HCT116 (cell line): ENCODE measurements around the gene MAP3K8. TPM values are rescaled to one million over a fixed set of nuclear protein-coding genes. Genes with fewer than 3 reads are reported as not detected.
"Not testable (repeated sequence)": the region's sequence is repeated elsewhere in the genome, so short reads cannot be mapped to it uniquely, and the experiment has no call there.

Source experiments
- ATAC-seq: fragments of 200-7000 bp; cut with Tn5 transposase; 2 replicates; pipeline ENCODE4 v1.9.1; 2020; ENCODE audit warnings: mild to moderate bottlenecking, moderate library complexity
- BruUV-seq: library from RNA; stranded (reverse); fragments of 400-500 nt; replicated peaks from 2 replicates; lab custom pipeline; 2021; lab: Mats Ljungman, UMichigan
- CTCF ChIA-PET: fragments of 300-600 bp; sonication (Branson Sonifier 250); formaldehyde crosslinking; loops from one replicate; lab custom pipeline; 2021; ENCODE audit warnings: antibody characterized with exemption; lab: Charles Lee
- POLR2A ChIA-PET: fragments of 300-600, 350-600 bp; sonication (Branson Sonifier 250); formaldehyde crosslinking; loops from one replicate; lab custom pipeline; 2021; ENCODE audit warnings: antibody characterized with exemption; lab: Charles Lee
- RAD21 ChIA-PET, 2 experiments: fragments of 300-600 bp; sonication (Branson Sonifier 250); formaldehyde crosslinking; loops; one replicate each; lab custom pipeline; 2023; ENCODE audit warnings: low total read pairs in 2 of 2; ENCODE audit not compliant: uncharacterized antibody in 2 of 2, unreplicated experiment in 2 of 2, low non-redundant PET in 1 of 2; lab: Charles Lee
- DNase-seq: peaks from one replicate; pipeline ENCODE4 v3.0.0-alpha.2; 2010; ENCODE audit warnings: low read depth, low spot score
- H2AFZ ChIP-seq: fragments of 200-600 bp; shearing (Covaris generic), sonication (generic); 2 replicates; pipeline ENCODE4 v1.6.1; 2017; ENCODE audit warnings: low read depth, mixed run types, mixed read lengths, antibody characterized with exemption, low read length; ENCODE audit not compliant: poor library complexity, severe bottlenecking
- H3K27ac ChIP-seq: 2 replicates; pipeline ENCODE4 v1.5.1; 2012; ENCODE audit warnings: low read depth, low read length
- H3K27me3 ChIP-seq: fragments of 200-600 bp; sonication (generic); 2 replicates; pipeline ENCODE4 v1.6.1; 2016; ENCODE audit warnings: mixed run types, low read length, mixed read lengths; ENCODE audit not compliant: insufficient read depth
- H3K36me3 ChIP-seq, 2 experiments: fragments of 200-500 bp in 1 of 2; fragments of 200-600 bp in 1 of 2; sonication (Bioruptor generic) in 1 of 2; sonication (generic) in 1 of 2; 2 replicates each; pipeline versions ENCODE4 v1.5.1 to v1.6.1; 2014 to 2016; ENCODE audit warnings: low read length in 2 of 2, inconsistent platforms in 1 of 2, mixed read lengths in 1 of 2, mixed run types in 1 of 2; ENCODE audit not compliant: insufficient read depth in 2 of 2, control insufficient read depth in 1 of 2
- H3K4me1 ChIP-seq, 2 experiments: fragments of 200-600 bp in 1 of 2; sonication (generic) in 1 of 2; 2 replicates each; pipeline versions ENCODE4 v1.5.1 to v1.6.1; 2012 to 2017; ENCODE audit warnings: low read length in 2 of 2, inconsistent platforms in 1 of 2, mild to moderate bottlenecking in 1 of 2, mixed read lengths in 1 of 2, mixed run types in 1 of 2, moderate library complexity in 1 of 2; ENCODE audit not compliant: insufficient read depth in 2 of 2, control insufficient read depth in 1 of 2
- H3K4me2 ChIP-seq: fragments of 200-600 bp; sonication (generic); 2 replicates; pipeline ENCODE4 v1.6.1; 2017; ENCODE audit warnings: mixed run types, low read length, mixed read lengths
- H3K4me3 ChIP-seq, 2 experiments: fragments of 200-600 bp in 1 of 2; sonication (generic) in 1 of 2; replicated peaks in 1 of 2; 2 replicates each; pipeline ENCODE4 v1.5.1; 2011 to 2016; ENCODE audit warnings: low read length in 2 of 2, control low read depth in 1 of 2, low read depth in 1 of 2, mild to moderate bottlenecking in 1 of 2, mixed read lengths in 1 of 2, mixed run types in 1 of 2
- H3K79me2 ChIP-seq: fragments of 200-600 bp; sonication (generic); 2 replicates; pipeline ENCODE4 v1.6.1; 2017; ENCODE audit warnings: mild to moderate bottlenecking, mixed run types, low read length, moderate library complexity, mixed read lengths; ENCODE audit not compliant: insufficient read depth
- H3K9ac ChIP-seq: fragments of 200-600 bp; sonication (generic); 2 replicates; pipeline ENCODE4 v1.6.1; 2016; ENCODE audit warnings: low read length, mixed read lengths
- H3K9me2 ChIP-seq: fragments of 200-600 bp; sonication (generic), shearing (Covaris generic); 2 replicates; pipeline ENCODE4 v1.6.1; 2017; ENCODE audit warnings: mixed run types, mild to moderate bottlenecking, moderate library complexity; ENCODE audit not compliant: insufficient read depth
- H3K9me3 ChIP-seq, 2 experiments: fragments of 200-500 bp in 1 of 2; fragments of 200-600 bp in 1 of 2; sonication (Bioruptor generic) in 1 of 2; sonication (generic) in 1 of 2; 2 replicates each; pipeline ENCODE4 v1.6.1; 2014 to 2017; ENCODE audit warnings: low read length in 2 of 2, mixed read lengths in 2 of 2, inconsistent platforms in 1 of 2, low read depth in 1 of 2, mild to moderate bottlenecking in 1 of 2, mixed run types in 1 of 2, moderate library complexity in 1 of 2; ENCODE audit not compliant: control insufficient read depth in 1 of 2, insufficient read depth in 1 of 2
- H4K20me1 ChIP-seq: fragments of 200-600 bp; sonication (generic), shearing (Covaris generic); 2 replicates; pipeline ENCODE4 v1.6.1; 2017; ENCODE audit warnings: mixed run types, mild to moderate bottlenecking, moderate library complexity; ENCODE audit not compliant: insufficient read depth
- CBX3 ChIP-seq: IDR thresholded peaks from 2 replicates; pipeline ENCODE4 v1.6.1; 2012; ENCODE audit warnings: low read depth
- EZH2 ChIP-seq: fragments of 200-600 bp; sonication (generic); IDR thresholded peaks from 2 replicates; pipeline ENCODE4 v1.6.1; 2017; ENCODE audit warnings: antibody characterized with exemption, mixed run types
- POLR2AphosphoS5 ChIP-seq: IDR thresholded peaks from 2 replicates; pipeline ENCODE4 v1.6.1; 2011; ENCODE audit warnings: mild to moderate bottlenecking, low read depth, low read length, moderate library complexity
- SIN3A ChIP-seq: IDR thresholded peaks from 2 replicates; pipeline ENCODE4 v1.6.1; 2012; ENCODE audit warnings: low read depth
- ZNF274 ChIP-seq: fragments of 200-500 bp; sonication (Bioruptor generic); IDR thresholded peaks from 2 replicates; pipeline ENCODE4 v1.6.1; 2014; ENCODE audit warnings: mild to moderate bottlenecking, low read depth, low read length, inconsistent platforms
- intact Hi-C: fragments of 100-400 bp; cut with micrococcal nuclease; formaldehyde crosslinking; loops from 2 replicates; pipeline ENCODE4 v1.10.0; 2022
- total RNA-seq: library from RNA; stranded (reverse); gene quantifications from one replicate; pipeline ENCODE4 v1.2.1, GENCODE V29; 2021; ENCODE audit not compliant: unreplicated experiment
- TF ChIP-seq, protein P1 (sequence below): IDR thresholded peaks from 2 replicates; pipeline ENCODE4 v1.6.1; 2011; ENCODE audit warnings: mild to moderate bottlenecking, low read length, moderate library complexity; ENCODE audit not compliant: insufficient replicate concordance; ENCODE audit errors: extremely low read depth
- TF ChIP-seq, protein P2 (sequence below): IDR thresholded peaks from 2 replicates; pipeline ENCODE4 v1.6.1; 2012; ENCODE audit warnings: low read depth

Gene MAP3K8
- total RNA-seq, 1 experiment from 2014 or later = 4.5 TPM

DNA sequence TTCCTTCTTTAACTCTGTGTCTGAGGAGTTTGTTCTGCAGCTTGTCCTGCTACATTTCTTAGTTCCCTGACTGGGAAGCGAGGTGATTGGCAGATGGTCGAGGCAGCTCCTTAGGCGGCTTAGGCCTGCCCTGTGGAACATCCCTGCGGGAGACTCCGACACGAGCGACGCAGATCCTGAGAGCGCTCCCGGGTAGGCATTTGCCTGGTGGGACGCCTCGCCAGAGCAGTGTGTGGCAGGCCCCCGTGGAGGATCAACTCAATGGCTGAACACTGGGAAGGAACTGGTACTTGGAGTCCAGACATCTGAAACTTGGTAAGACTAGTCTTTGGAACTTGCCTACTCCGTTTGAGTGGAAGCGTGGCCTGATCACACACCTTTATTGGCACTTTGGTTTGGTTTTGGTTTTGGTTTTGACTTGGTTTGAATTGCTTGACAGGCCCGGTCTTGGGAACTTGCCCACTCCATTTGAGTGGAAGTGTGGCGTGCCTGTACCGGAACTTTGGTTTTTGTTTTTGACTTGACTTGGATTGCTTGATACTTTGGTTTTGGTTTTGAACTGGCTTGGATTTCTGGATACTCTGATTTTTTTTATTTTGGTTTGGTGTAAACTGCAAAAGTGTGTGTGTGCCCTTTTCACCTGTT, 42.6 kb downstream of the MAP3K8 start (continued):
- TF ChIP-seq, protein P1, sequence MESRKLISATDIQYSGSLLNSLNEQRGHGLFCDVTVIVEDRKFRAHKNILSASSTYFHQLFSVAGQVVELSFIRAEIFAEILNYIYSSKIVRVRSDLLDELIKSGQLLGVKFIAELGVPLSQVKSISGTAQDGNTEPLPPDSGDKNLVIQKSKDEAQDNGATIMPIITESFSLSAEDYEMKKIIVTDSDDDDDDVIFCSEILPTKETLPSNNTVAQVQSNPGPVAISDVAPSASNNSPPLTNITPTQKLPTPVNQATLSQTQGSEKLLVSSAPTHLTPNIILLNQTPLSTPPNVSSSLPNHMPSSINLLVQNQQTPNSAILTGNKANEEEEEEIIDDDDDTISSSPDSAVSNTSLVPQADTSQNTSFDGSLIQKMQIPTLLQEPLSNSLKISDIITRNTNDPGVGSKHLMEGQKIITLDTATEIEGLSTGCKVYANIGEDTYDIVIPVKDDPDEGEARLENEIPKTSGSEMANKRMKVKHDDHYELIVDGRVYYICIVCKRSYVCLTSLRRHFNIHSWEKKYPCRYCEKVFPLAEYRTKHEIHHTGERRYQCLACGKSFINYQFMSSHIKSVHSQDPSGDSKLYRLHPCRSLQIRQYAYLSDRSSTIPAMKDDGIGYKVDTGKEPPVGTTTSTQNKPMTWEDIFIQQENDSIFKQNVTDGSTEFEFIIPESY = no peak
- TF ChIP-seq ZNF274 = no peak
- no peak for TF ChIP-seq SIN3A

DNA sequence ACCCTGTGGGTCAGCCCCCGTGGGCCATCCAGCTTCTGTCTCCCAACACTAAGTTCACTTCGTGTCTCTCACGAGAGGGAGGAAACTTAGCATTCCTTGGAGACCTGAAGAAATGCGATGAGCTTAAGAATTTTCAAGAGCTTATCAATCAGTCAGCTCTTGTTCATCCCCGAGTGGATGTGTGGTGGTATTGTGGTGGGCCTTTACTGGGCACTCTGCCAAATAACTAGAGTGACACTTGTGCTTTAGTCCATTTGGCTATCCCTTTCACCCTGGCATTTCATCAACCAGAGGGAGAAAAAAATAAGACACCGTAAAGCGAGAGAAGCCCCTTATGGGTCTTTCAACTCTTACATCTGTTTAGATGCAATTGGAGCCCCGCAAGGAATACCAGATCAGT, 45.5 kb downstream of the MAP3K8 start:
- H4K20me1 ChIP-seq, H3K4me3 ChIP-seq, H3K27me3 ChIP-seq, CTCF ChIA-PET, H3K9me3 ChIP-seq, H3K9me2 ChIP-seq, H2AFZ ChIP-seq, H3K4me1 ChIP-seq, H3K27ac ChIP-seq, ATAC-seq, H3K4me2 ChIP-seq, BruUV-seq, DNase-seq, H3K9ac ChIP-seq, POLR2A ChIA-PET, RAD21 ChIA-PET, intact Hi-C loops, H3K79me2 ChIP-seq, H3K36me3 ChIP-seq: not testable (repeated sequence)

DNA sequence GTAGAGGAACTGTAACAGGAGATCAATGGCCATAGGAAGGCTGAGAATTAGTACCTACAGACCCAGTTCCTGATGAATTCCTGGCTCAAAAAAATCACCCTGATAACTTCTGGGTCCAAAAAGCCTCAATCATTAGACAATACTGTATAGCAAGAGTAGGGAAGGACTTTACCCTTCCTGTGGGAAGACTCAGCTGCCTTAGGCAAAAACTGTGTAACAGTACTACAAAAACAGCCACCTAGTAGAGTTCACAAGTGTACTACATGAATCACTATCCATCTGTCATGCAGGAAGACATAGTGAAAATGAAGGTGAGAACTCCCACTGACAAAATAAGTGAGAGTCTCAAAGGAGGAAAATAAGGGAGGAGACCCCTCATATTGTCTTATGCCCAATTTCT, 47.6 kb downstream of the MAP3K8 start:
- POLR2A ChIA-PET = no interaction called here
- TF ChIP-seq POLR2AphosphoS5 = no peak
- TF ChIP-seq SIN3A = no peak
- TF ChIP-seq CBX3 = no peak
- TF ChIP-seq, protein P1 = no peak
- TF ChIP-seq, protein P2, sequence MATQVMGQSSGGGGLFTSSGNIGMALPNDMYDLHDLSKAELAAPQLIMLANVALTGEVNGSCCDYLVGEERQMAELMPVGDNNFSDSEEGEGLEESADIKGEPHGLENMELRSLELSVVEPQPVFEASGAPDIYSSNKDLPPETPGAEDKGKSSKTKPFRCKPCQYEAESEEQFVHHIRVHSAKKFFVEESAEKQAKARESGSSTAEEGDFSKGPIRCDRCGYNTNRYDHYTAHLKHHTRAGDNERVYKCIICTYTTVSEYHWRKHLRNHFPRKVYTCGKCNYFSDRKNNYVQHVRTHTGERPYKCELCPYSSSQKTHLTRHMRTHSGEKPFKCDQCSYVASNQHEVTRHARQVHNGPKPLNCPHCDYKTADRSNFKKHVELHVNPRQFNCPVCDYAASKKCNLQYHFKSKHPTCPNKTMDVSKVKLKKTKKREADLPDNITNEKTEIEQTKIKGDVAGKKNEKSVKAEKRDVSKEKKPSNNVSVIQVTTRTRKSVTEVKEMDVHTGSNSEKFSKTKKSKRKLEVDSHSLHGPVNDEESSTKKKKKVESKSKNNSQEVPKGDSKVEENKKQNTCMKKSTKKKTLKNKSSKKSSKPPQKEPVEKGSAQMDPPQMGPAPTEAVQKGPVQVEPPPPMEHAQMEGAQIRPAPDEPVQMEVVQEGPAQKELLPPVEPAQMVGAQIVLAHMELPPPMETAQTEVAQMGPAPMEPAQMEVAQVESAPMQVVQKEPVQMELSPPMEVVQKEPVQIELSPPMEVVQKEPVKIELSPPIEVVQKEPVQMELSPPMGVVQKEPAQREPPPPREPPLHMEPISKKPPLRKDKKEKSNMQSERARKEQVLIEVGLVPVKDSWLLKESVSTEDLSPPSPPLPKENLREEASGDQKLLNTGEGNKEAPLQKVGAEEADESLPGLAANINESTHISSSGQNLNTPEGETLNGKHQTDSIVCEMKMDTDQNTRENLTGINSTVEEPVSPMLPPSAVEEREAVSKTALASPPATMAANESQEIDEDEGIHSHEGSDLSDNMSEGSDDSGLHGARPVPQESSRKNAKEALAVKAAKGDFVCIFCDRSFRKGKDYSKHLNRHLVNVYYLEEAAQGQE = no peak
- TF ChIP-seq EZH2 = no peak

More for the DNA sequence above, 47.6 kb downstream of the MAP3K8 start:
- Histone ChIP-seq H3K4me3 (no peak overlapping the region), H3K9ac (no peak overlapping the region), H3K27ac (no peak overlapping the region), H4K20me1 (no peaks in the 10 kb centered on the region), H2AFZ (no peak overlapping the region), H3K27me3 (no peaks in the 10 kb centered on the region), H3K4me1 (no peaks in the 10 kb centered on the region), H3K9me3 (peaks cover 0 to 4% of the 10 kb centered on the region in 2 experiments; a peak in 2 of 4 replicates), H3K4me2 (no peak overlapping the region), H3K36me3 (no peaks in the 10 kb centered on the region), H3K9me2 (no peaks in the 10 kb centered on the region), H3K79me2 (no peaks in the 10 kb centered on the region)
- no TSS peak for BruUV-seq
- CTCF ChIA-PET = no interaction called here
- ATAC-seq (no peak), DNase-seq (no peak)
- intact Hi-C loops = no loop called here
- RAD21 ChIA-PET = no interaction called here
